Neural progenitor cell (in vitro differentiated cells): ENCODE data around the gene GPR15LG.

Experiments
- EZH2 ChIP-seq: fragments of 200-600 bp; sonication (generic); IDR thresholded peaks from 2 replicates; pipeline ENCODE4 v1.6.1; 2017; ENCODE audit warnings: antibody characterized with exemption, mild to moderate bottlenecking, moderate library complexity
- EZH2phosphoT487 ChIP-seq: fragments of 200-600 bp; sonication (generic); IDR thresholded peaks from 2 replicates; pipeline ENCODE4 v1.6.1; 2017; ENCODE audit warnings: antibody characterized with exemption
- TF ChIP-seq, protein P1 (sequence below): fragments of 200-600 bp; sonication (generic); IDR thresholded peaks from 2 replicates; pipeline ENCODE4 v1.5.1; 2017; ENCODE audit warnings: antibody characterized with exemption, mild to moderate bottlenecking

DNA sequence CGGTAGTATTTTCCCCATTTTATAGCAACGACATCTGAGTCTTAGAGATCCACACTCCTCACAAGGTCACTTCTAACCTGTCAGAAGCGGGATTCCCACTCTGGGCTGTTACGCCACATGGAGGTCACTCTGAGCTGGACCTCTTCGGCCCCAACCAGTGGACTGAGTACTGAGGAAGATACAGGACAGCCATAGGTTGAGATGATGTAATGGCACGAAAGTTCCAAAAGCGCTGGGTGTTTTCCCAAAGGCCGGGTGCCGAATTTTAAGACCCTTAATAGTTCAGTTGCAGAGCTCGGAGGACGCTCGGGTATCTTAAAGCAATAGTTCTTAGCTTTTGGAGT lies 33.6 kb upstream of the GPR15LG start:
- TF ChIP-seq, protein P1, sequence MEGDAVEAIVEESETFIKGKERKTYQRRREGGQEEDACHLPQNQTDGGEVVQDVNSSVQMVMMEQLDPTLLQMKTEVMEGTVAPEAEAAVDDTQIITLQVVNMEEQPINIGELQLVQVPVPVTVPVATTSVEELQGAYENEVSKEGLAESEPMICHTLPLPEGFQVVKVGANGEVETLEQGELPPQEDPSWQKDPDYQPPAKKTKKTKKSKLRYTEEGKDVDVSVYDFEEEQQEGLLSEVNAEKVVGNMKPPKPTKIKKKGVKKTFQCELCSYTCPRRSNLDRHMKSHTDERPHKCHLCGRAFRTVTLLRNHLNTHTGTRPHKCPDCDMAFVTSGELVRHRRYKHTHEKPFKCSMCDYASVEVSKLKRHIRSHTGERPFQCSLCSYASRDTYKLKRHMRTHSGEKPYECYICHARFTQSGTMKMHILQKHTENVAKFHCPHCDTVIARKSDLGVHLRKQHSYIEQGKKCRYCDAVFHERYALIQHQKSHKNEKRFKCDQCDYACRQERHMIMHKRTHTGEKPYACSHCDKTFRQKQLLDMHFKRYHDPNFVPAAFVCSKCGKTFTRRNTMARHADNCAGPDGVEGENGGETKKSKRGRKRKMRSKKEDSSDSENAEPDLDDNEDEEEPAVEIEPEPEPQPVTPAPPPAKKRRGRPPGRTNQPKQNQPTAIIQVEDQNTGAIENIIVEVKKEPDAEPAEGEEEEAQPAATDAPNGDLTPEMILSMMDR = no peak
- no peak for TF ChIP-seq EZH2phosphoT487
- TF ChIP-seq EZH2 = no peak
